Loucy (cell line): Measurements from ENCODE around the gene TMEM107.

Source experiments
- H2AFZ ChIP-seq: fragments of 200-600 bp; sonication (generic); 2 replicates; pipeline ENCODE4 v1.6.0; 2016; ENCODE audit warnings: antibody characterized with exemption, mild to moderate bottlenecking, low read length, moderate library complexity
- H3F3A ChIP-seq: fragments of 200-600 bp; 2 replicates; pipeline ENCODE4 v1.6.0; 2016; ENCODE audit warnings: antibody characterized with exemption, low read depth, mild to moderate bottlenecking
- H3K27me3 ChIP-seq: fragments of 200-600 bp; sonication (generic); 2 replicates; pipeline ENCODE4 v1.6.1; 2014; ENCODE audit warnings: low read length, mild to moderate bottlenecking; ENCODE audit not compliant: insufficient read depth, poor library complexity, severe bottlenecking
- H3K36me3 ChIP-seq: fragments of 200-600 bp; sonication (generic); 2 replicates; pipeline ENCODE4 v1.6.1; 2016; ENCODE audit warnings: low read length; ENCODE audit not compliant: insufficient read depth
- H3K4me1 ChIP-seq: fragments of 200-600 bp; sonication (generic); 2 replicates; pipeline ENCODE4 v1.5.1; 2014; ENCODE audit warnings: low read length, mild to moderate bottlenecking; ENCODE audit not compliant: insufficient read depth, poor library complexity, severe bottlenecking
- H3K4me2 ChIP-seq: fragments of 200-600 bp; sonication (generic); 2 replicates; pipeline ENCODE4 v1.6.0; 2014; ENCODE audit warnings: antibody characterized with exemption, low read length, low read depth, mild to moderate bottlenecking; ENCODE audit not compliant: poor library complexity, severe bottlenecking
- H3K4me3 ChIP-seq: fragments of 200-600 bp; sonication (generic); 2 replicates; pipeline ENCODE4 v1.5.1; 2014; ENCODE audit warnings: low read length, mild to moderate bottlenecking, mixed read lengths; ENCODE audit not compliant: poor library complexity, severe bottlenecking
- H3K79me2 ChIP-seq: fragments of 200-600 bp; sonication (generic); 2 replicates; pipeline ENCODE4 v1.6.1; 2014; ENCODE audit warnings: low read length; ENCODE audit not compliant: insufficient read depth
- H3K9ac ChIP-seq: fragments of 200-600 bp; sonication (generic); 2 replicates; pipeline ENCODE4 v1.6.0; 2014; ENCODE audit warnings: mild to moderate bottlenecking, low read depth, low read length, moderate library complexity; ENCODE audit not compliant: poor library complexity, severe bottlenecking
- H3K9me2 ChIP-seq: fragments of 200-600 bp; sonication (generic); replicated peaks from 2 replicates; pipeline ENCODE4 v1.6.1; 2016; ENCODE audit warnings: low read depth, low read length, mixed read lengths
- H3K9me3 ChIP-seq: fragments of 200-600 bp; sonication (generic); 2 replicates; pipeline ENCODE4 v1.6.1; 2014; ENCODE audit warnings: mild to moderate bottlenecking, antibody characterized with exemption, low read length, low read depth; ENCODE audit not compliant: insufficient read depth
- H4K20me1 ChIP-seq: fragments of 200-600 bp; sonication (generic); 2 replicates; pipeline ENCODE4 v1.6.0; 2014; ENCODE audit warnings: antibody characterized with exemption, low read length, mild to moderate bottlenecking; ENCODE audit not compliant: insufficient read depth, poor library complexity, severe bottlenecking
- EZH2phosphoT487 ChIP-seq: fragments of 200-600 bp; IDR thresholded peaks from 2 replicates; pipeline ENCODE4 v1.6.1; 2018; ENCODE audit warnings: antibody characterized with exemption, mild to moderate bottlenecking, moderate library complexity, borderline replicate concordance
- TF ChIP-seq, protein P1 (sequence below): fragments of 200-600 bp; sonication (generic); conservative IDR thresholded peaks from 2 replicates; pipeline ENCODE4 v1.5.1; 2014; ENCODE audit warnings: mild to moderate bottlenecking, antibody characterized with exemption, low read length

TMEM107 gene

DNA sequence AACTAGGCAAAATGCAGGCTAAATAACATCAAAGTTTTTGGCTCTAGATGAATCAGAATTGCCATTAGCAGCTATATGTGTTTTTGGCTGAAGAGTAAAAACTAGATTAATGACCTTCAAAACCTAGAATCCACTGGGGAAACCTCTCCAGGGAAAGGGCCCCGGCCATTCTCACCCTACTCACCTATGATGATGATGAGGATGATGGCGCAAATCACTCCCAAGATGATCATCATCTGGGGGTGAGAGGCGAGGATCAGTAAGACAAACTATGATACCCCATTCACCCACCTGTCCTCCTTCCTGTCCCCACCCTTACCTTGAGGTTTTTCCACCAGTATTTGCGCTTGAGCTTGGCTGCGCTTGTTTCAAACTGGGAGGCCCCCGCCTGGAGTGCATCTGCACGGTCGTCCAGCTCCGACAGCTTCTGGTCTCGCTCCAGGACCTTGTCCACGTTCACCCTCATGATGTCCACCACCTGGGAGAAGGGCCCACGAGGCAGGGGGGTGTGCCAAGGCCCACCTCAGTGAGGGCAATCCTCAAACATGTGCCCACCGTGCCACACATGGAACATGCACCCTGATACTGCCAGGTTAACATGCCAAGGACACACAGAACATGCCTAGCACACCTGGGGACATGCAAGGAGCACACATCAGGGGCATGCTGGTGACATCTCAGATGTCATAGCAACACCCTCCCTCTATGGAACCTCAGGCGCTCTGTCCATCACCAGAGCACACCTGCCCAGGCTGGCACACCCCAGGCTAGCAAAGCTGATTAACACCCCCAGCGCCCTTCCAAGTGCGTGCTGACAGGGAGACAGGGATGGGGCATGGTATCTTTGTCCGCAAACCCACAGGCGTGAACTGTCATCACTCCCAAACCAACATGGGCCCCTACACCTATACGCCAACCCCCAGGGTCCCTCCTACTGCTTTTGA is 14.6 kb downstream of the TMEM107 start:
- H3K9me3 ChIP-seq, result no peaks in the 10 kb centered on the region
- H3K27me3 ChIP-seq, result peaks cover 4% of the 10 kb centered on the region
- no peaks in the 10 kb centered on the region for H3K9me2 ChIP-seq
- no peaks in the 10 kb centered on the region for H3K36me3 ChIP-seq
- peaks cover 7% of the 10 kb centered on the region; the same call in 1 of the 2 replicates for H3F3A ChIP-seq
- peak overlapping the region; percentile 98 for H3K4me2 ChIP-seq
- peaks cover 42% of the 10 kb centered on the region for H4K20me1 ChIP-seq
- H3K79me2 ChIP-seq, result peaks cover 40% of the 10 kb centered on the region
- peak overlapping the region; percentile 100 for H3K4me3 ChIP-seq
- peak overlapping the region; percentile 94 for H3K9ac ChIP-seq
- H3K4me1 ChIP-seq, result peaks cover 41% of the 10 kb centered on the region
- H2AFZ ChIP-seq, result no peak overlapping the region
- TF ChIP-seq, protein P1, sequence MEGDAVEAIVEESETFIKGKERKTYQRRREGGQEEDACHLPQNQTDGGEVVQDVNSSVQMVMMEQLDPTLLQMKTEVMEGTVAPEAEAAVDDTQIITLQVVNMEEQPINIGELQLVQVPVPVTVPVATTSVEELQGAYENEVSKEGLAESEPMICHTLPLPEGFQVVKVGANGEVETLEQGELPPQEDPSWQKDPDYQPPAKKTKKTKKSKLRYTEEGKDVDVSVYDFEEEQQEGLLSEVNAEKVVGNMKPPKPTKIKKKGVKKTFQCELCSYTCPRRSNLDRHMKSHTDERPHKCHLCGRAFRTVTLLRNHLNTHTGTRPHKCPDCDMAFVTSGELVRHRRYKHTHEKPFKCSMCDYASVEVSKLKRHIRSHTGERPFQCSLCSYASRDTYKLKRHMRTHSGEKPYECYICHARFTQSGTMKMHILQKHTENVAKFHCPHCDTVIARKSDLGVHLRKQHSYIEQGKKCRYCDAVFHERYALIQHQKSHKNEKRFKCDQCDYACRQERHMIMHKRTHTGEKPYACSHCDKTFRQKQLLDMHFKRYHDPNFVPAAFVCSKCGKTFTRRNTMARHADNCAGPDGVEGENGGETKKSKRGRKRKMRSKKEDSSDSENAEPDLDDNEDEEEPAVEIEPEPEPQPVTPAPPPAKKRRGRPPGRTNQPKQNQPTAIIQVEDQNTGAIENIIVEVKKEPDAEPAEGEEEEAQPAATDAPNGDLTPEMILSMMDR, result no peak
- TF ChIP-seq EZH2phosphoT487, result no peak

DNA sequence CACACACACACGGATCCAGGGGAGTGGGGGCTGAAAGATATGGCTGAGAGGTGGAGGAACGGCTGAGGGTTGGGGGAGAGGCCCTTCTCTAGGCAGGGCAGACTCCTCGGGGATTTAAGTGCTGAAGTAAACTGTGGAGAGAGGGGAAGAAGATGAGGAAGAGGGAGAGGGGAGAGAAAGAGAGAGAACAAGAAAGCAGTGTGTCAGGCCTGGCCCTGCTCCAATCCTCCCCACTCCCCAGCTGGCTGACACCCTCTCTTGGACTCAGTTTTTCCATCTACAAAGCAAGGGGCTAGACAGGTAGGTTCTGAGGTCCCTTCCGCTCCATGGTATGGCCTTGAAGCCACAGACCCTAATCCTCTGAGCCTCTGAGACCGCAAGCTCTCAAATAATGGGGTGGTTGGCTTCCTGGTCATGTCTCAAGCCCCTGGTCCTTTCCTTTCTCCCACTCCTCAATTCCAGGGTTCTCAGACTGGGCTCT is 15.4 kb downstream of the TMEM107 start:
- peaks cover 7% of the 10 kb centered on the region; the same call in 1 of the 2 replicates for H3F3A ChIP-seq
- H3K4me2 ChIP-seq, result peak overlapping the region; percentile 98
- H3K79me2 ChIP-seq, result peaks cover 40% of the 10 kb centered on the region
- peaks cover 42% of the 10 kb centered on the region for H3K4me1 ChIP-seq
- peak overlapping the region; percentile 100 for H3K4me3 ChIP-seq
- H3K9ac ChIP-seq, result peak overlapping the region; percentile 94
- H4K20me1 ChIP-seq, result peaks cover 42% of the 10 kb centered on the region
- no peaks in the 10 kb centered on the region for H3K9me3 ChIP-seq
- H2AFZ ChIP-seq, result no peak overlapping the region
- no peaks in the 10 kb centered on the region for H3K9me2 ChIP-seq
- no peaks in the 10 kb centered on the region for H3K36me3 ChIP-seq
- TF ChIP-seq, protein P1, result no peak
- TF ChIP-seq EZH2phosphoT487, result no peak
- peaks cover 4% of the 10 kb centered on the region for H3K27me3 ChIP-seq

DNA sequence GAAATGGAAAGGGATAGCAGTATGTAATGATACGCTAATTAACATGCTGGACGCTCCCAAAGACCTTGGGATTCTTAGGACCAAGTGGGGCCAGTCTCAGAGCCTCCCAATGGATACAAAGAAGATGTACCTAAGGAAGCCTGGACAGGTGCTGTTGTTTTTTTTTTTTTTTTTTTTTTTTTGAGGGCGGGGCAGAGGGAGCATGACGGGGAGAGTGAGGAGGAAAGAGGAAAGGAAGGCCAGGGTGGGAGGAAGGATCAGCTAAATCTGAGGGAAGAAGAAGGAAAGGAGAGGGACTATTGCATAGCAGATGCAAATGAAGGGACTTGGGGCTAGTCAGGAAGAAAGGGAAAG is 16.0 kb downstream of the TMEM107 start:
- H3K9me3 ChIP-seq, result no peaks in the 10 kb centered on the region
- no peaks in the 10 kb centered on the region for H3K9me2 ChIP-seq
- H3K36me3 ChIP-seq, result no peaks in the 10 kb centered on the region
- peaks cover 42% of the 10 kb centered on the region for H4K20me1 ChIP-seq
- H3K4me1 ChIP-seq, result peaks cover 48% of the 10 kb centered on the region
- H3K4me2 ChIP-seq, result peak overlapping the region; percentile 17
- H3K4me3 ChIP-seq, result no peak overlapping the region
- H3K9ac ChIP-seq, result no peak overlapping the region
- H3K79me2 ChIP-seq, result peaks cover 40% of the 10 kb centered on the region
- peaks cover 4% of the 10 kb centered on the region for H3K27me3 ChIP-seq
- H3F3A ChIP-seq, result peaks cover 7% of the 10 kb centered on the region; the same call in 1 of the 2 replicates
- H2AFZ ChIP-seq, result no peak overlapping the region
- TF ChIP-seq, protein P1, result no peak
- TF ChIP-seq EZH2phosphoT487, result no peak
